ENCODE measurements around the gene DNAJC7.
"Not testable (repeated sequence)": the region's sequence is repeated elsewhere in the genome, so short reads cannot be mapped to it uniquely, and the experiment has no call there.

Gene DNAJC7

DNA sequence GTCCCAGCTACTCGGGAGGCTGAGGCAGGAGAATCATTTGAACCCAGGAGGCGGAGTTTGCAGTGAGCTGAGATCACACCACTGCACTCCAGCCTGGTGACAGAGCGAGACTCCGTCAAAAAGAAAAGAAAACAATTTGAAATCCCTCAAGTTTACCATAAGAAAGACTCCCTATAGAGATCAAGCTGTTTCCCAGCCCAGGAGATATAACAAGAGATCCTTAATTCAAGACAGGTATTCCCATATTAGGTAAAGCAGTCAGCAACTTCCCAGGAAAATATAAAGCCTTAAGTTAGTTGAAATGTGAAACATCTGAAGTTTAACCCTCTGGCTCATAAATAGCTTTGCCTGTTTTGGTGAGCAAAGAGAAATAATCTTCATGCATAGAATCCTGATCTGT, 4.9 kb downstream of the DNAJC7 start:
- not testable (repeated sequence) for DNase-seq (ENCODE audit: low spot score)

DNA sequence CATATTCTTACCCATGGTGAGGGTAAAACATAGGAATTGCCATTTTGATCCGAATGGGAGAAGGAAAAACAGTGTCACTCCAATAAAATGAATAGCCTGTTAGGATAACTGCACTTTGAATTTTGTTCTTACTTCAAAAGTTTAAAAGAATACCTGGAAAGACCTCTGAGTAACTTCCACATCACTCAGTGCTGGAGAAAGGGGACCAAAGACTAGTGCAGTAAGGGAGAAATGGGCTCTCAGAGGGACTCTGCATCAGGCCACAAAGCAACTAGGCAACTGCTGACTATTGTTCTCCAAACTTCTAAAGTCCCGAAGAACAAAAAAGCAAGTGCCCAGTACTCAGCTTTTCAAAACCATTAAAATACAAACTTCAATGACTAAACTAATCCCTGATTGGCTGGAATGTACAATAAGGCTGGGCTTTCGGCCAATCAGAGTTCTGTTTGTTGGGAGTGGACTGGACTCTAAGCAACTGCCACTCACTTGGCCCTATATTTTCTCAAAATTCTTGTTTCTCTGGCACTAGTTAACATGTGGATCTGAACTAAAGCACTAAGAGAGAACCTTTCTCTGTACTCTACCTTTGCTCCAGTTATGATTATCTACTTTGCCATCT, 6.2 kb downstream of the DNAJC7 start:
- DNase-seq (ENCODE audit: low spot score), result no peak

DNA sequence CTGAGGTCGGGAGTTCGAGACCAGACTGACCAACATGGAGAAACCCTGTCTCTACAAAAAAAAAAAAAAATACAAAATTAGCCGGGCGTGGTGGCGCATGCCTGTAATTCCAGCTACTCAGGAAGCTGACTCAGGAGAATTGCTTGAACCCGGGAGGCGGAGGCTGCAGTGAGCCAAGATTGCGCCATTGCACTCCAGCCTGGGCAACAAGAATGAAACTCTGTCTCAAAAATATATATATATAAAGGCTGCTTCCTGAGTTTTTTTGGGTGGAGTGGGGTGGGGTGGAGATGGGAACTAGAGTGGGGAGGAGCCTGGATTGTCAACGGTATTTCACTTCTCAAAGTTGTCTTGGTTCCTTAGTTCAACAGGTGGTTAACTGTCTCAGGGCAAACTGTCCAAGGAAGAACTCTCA, 7.0 kb downstream of the DNAJC7 start:
- DNase-seq (ENCODE audit: low spot score), result not testable (repeated sequence)

GRCh38 chr17:42009170-42009569, 8.1 kb downstream of the DNAJC7 start:
- DNase-seq (ENCODE audit: low spot score), result no peak

- no peak for DNase-seq (ENCODE audit: low spot score)
These were observed 12.1 kb downstream of the DNAJC7 start for GRCh38 chr17:42005166-42005565.

DNA sequence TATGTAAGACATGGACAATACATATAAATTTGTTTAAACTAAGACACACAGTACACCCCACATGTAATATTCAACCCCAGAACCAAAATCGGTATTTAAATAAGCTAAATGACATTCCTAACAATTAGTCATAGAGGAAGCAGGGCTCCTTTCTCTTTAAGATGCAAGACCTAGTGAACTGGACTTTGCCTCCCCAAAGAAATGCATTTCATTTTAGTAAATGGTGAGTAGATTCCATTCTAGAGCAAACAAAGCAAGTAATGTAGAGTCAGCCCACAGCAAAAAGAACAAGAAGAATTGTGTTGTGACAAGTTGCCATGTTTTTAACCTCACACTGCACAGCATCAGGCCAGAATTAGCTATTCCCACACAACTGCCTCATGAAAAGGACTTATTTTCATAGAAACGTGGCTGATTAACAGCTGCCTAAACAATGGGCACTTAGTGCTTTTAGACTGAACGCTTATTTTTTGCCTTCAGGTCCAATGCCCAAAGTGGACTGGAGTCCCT, 14.4 kb downstream of the DNAJC7 start:
- DNase-seq (ENCODE audit: low spot score), result no peak

GRCh38 chr17:42002175-42002791, 15.0 kb downstream of the DNAJC7 start:
- no peak for DNase-seq (ENCODE audit: low spot score)

DNA sequence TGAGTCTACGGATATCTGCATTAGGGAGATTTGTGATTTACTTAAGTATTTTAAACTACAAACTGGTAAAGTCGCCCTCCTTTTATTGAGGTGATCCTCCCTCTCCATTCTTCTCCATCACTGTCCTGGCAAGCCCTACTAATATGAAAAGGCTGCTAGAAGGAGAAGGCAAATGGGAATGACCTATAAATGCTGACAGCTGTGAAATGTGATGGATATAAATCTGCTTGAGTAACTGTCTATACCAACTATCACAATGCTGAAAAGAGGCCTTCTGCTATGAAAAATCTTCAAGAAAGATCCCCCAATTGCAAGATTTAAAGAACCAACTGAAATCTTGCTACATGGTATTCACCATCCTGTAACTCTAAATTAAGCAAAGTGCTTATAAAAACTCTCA, 15.5 kb downstream of the DNAJC7 start:
- DNase-seq (ENCODE audit: low spot score), result no peak

DNA sequence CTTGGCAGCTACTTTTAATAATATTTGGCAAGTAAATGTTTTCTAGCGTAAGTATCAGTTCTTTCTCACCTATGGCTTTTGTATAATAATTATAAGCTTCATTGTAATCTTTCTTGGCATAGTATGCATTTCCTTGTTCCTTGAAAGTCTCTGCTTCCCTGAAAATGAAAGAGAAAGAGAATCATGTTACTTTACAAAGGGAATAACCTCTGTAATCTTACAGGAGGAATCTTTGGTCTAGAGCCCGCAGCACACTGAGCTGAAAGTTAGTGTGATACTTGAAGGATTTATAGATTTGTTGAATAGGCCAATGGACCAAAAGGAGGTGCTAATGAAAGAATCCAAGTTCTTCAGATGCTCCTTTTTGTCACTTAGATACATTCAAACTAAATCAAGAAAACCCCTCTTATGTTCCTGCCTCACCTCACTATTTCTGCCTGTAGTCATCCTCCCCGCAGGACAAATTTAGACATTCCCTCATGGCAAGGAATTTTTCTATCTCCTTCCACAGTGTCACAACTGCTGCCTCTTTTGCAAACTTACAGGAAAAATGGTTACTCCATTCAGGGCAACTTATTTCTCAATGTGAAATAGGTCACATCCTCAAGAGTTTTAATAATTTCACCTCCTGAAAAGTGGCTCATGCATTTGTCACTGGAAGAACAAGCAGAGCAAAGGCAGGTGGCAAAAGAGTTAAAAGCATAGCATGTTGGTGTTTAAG, 16.7 kb downstream of the DNAJC7 start:
- no peak for DNase-seq (ENCODE audit: low spot score)

DNA sequence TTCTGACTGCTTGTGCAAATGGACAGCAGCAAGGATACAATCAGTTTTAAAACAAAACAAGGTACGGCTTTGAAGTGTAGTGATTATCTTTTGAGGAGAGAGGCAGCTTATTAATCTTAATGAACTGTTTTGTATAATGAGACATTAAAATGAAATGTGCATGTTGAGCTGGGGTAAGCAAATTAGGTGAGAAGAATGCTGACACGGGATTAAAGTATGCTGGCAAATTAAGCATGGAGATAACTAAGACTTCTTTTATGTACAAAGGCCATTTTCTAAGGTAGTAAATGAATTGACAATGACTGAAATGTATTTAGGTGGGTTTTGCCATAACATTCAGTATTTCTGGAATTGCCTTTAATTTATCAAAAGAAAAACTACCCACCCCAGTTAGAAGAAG, 18.7 kb downstream of the DNAJC7 start:
- no peak for DNase-seq (ENCODE audit: low spot score)

- DNase-seq (ENCODE audit: low spot score), result no peak
These were observed 20.4 kb downstream of the DNAJC7 start for GRCh38 chr17:41996855-41997164.

- DNase-seq (ENCODE audit: low spot score), result no peak
These were observed 24.7 kb downstream of the DNAJC7 start for GRCh38 chr17:41992576-41992975.

- no peak for DNase-seq (ENCODE audit: low spot score)
These were observed 27.4 kb downstream of the DNAJC7 start for GRCh38 chr17:41989702-41990419.

DNA sequence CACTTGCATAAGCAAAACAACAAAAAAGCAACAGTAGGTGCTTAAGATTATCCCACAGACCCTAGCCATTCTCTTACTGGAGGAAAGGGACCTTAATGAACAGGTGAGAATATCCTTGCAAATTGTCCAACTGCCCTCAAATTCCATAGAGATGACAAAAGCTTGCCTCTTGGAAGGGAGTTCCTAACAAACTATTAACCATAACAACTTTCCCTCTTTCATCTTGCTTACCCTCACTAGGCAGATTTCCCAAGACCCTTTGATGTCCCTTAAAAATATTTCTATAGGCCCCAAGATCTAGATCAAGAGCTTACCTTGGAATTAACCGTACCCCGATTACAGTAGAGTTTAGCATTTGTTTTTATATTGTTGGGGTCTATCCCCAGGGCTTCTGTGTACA, 28.8 kb downstream of the DNAJC7 start:
- DNase-seq (ENCODE audit: low spot score), result no peak

GRCh38 chr17:41987642-41988041, 29.6 kb downstream of the DNAJC7 start:
- DNase-seq (ENCODE audit: low spot score), result no peak

- no peak for DNase-seq (ENCODE audit: low spot score)
These were observed 30.6 kb downstream of the DNAJC7 start for GRCh38 chr17:41986634-41987033.

- DNase-seq (ENCODE audit: low spot score), result no peak
These were observed 31.3 kb downstream of the DNAJC7 start for GRCh38 chr17:41985919-41986318.

DNA sequence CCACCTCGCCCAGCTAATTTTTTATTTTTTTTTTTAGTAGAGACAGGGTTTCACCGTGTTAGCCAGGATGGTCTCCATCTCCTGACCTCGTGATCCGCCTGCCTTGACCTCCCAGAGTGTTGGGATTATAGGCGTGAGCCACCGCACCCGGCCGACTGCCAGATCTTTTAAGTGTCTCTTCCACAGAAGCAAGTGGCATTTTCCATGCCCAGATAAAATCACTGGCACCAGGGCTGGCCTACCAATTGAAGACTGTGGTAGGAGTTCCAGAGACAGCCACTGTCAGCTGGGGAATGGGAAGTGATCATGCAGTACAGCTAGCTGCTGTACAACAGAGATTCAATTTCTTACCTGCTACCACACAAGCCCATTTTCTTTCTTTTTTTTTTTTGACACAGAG, 32.8 kb downstream of the DNAJC7 start:
- DNase-seq (ENCODE audit: low spot score), result no peak

DNA sequence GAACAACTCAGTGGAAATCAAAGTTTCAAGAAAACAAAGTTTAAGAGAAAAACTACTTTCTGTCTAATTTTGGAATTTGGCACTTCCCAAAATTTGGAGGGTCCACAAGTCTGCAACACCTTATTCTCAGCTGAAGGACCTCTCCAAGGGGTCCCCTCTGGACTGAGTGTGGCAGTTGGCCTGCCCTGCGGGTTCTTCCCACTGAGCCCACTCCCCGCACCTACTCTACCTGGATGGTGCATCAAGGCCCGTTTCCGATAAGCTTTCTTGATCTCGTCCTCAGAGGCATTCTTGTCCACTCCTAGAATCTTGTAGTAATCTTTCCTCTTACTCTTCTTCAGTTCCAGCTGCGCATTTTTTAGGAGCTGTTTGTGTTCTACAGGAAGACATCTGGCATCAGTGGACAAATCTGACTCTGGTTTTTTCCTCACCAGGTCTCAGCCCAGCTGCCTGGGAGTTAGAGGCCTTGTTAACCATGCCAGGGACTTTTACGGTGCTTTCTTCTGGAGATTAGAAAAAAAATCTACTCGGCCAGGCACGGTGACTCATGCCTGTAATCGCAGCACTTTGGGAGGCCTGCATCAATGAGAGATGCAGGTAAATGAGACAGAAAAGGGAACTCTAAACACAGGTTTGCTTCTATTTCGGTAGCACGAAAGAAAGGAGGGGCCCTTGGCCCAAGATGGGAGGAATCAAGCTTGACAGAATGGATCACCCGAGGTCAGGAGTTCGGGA, 35.0 kb downstream of the DNAJC7 start:
- DNase-seq (ENCODE audit: low spot score), result no peak

GRCh38 chr17:41977991-41978390, 39.2 kb downstream of the DNAJC7 start:
- DNase-seq (ENCODE audit: low spot score), result no peak

DNA sequence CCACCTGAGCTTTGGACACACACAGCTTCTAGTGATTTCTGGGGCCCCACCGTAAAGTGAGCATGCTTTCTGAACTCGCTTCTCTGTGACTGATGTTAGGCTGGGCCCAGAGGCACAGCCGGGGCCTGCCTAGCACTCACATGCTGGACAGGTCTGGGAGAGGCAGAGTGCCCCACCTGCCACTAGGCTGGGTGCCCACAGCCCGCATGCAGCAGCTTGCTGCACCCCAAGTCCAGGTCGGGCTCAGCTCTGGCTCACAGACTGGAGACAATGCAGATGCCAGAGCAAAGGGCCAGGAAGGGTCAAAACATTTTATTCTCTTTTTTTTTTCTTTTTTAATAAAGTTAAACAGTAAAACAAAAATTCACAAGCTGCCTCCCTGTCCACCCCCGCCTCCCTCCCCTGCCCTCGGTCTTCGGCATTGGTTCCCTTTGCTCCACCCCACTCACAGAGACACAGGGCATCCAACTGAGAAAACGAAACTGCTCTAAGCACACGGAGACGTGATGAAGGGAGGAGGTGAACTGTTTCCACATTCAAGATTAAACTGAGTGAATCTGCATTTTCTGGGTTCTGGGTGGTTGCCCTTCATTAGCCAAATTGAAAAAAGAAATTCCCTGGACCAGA, 41.0 kb downstream of the DNAJC7 start:
- no peak for DNase-seq (ENCODE audit: low spot score)
